ENCODE data around the gene MAK.
"Not testable (repeated sequence)": the region's sequence is repeated elsewhere in the genome, so short reads cannot be mapped to it uniquely, and the experiment has no call there.

The MAK gene

DNA sequence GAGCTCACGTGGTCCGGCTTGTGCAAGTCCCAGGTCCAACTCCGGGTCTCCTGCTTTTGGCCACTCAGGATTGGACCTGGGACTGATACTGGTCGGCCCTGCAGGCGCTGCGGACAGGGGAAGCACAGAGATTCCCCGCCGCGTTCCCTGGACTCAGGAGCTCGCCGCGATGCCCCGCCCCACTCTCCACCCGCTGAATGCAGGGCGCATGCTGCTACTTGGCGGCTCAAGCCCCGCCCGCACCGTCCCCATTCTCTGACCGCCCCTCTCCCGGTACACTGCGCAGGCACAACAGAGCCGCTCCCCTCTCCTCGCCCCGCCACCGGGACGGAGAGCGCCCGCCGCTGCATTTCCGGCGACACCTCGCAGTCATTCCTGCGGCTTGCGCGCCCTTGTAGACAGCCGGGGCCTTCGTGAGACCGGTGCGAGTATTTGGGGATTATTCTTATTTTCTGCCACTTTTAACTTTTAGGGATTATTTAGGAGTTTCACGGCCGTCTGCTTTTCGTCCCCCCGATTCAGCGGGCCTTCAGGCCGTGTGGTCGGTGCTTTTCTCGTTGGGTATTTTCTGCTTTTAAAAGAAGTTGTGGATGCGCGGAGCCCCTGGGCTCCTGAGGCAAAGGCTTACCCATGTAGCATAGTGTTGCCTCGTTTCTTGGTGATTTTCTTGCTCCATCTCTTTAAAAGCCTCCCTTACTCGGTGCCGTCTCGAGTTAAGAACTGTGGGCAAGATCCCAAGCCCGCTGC is 115.3 kb downstream of the MAK start, which contains the start of gene TMEM14C:
Gene TMEM14C (plus strand): TSS at position 251 of the 747 bp plus-strand sequence. CDS start 1,544 bp downstream, outside the sequence.
- peak; percentile 72 for DNase-seq

DNA sequence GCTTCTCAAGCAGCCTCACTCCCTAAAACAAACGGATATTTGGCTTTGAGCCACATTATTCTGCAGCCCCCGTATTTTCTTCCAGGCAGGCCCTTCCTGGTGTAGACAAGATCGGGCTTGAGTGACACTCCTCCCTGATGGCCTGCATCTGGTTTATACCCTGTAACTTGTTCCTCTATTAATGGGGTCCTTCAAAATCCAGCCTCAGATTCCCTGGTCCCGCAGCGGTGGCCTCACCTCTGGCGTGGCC is 115.8 kb downstream of the MAK start:
- DNase-seq = peak; percentile 47

- no peak for DNase-seq
Measured at GRCh38 chr6:10721850-10722569, 116.3 kb downstream of the MAK start.

DNA sequence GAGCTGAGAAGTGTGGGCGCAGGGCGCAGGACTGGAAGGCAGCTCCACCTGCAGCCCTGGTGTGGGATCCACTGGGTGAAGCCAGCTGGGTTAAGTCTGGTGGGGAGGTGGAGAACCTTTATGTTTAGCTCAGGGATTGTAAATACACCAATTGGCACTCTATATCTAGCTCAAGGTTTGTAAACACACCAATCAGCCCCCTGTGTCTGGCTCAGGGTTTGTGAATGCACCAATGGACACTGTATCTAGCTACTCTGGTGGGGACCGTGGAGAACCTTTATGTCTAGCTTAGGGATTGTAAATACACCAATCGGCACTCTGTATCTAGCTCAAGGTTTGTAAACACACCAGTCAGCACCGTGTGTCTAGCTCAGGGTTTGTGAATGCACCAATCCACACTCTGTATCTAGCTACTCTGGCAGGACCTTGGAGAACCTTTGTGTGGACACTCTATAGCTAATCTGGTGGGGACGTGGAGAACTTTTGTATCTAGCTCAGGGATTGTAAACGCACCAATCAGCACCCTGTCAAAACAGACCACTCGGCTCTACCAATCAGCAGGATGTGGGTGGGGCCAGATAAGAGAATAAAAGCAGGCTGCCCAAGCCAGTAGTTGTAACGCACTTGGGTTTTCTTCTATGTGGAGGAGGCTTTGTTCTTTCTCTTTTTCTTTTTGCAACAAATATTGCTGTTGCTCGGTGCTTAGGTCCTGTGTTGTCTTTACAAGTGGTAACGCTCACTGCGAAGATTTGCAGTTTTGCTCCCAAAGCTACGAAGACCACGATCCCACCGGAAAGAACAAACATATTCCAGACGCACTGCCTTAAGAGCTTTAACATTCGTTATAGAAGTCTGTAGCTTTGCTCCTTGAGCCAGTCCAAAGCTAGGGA is 117.1 kb downstream of the MAK start:
- not testable (repeated sequence) for DNase-seq

GRCh38 chr6:10720265-10720959 is 117.9 kb downstream of the MAK start:
- peak; percentile 18 for DNase-seq

DNA sequence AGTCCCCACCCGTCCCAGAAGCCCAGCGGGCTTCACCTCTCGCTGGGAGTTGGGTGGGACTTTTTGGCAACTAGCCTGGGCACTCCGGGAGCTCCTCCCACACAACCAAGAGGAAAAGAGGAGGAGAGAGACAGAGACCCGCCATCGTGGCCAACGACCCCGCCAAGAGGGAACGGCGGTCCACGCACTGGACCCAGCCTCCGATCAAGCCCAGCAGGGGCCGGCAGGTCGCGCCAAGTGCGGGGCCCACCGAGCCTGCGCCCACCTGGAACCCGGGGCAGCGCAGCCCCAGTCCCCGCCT is 118.4 kb downstream of the MAK start:
- no peak for DNase-seq

- no peak for DNase-seq
Measured at GRCh38 chr6:10719296-10719963, 118.9 kb downstream of the MAK start.

DNA sequence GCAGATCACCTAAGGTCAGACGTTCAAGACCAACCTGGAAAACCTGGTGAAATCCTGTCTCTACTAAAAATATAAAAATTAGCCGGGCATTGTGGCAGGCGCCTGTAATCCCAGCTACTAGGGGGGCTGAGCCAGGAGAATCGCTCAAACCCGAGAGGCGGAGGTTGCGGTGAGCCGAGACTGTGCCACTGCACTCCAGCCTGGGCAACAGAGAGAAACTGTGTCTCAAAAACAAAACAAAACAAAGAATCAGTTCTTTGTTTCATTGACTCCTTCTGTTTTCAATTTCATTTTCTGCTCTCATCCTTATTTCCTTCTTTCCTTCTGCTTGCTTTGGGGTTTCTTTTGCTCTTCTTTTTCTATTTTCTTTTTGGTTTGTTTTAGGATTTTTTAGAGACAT is 124.4 kb downstream of the MAK start:
- DNase-seq = no peak
